Ishikawa (cell line): ENCODE results near the gene S100A7A.

ENCODE experiments used
- CREB1 ChIP-seq: IDR thresholded peaks from 2 replicates; pipeline ENCODE4 v1.6.1; 2012; ENCODE audit warnings: low read depth
- EGR1 ChIP-seq: IDR thresholded peaks from 2 replicates; pipeline ENCODE4 v1.6.1; 2012
- EP300 ChIP-seq: IDR thresholded peaks from 2 replicates; pipeline ENCODE4 v1.6.1; 2012; ENCODE audit warnings: borderline replicate concordance
- FOXM1 ChIP-seq: IDR thresholded peaks from 2 replicates; pipeline ENCODE4 v1.6.1; 2012; ENCODE audit warnings: low read depth, borderline replicate concordance
- NFIC ChIP-seq: IDR thresholded peaks from 2 replicates; pipeline ENCODE4 v1.6.1; 2012
- RAD21 ChIP-seq: IDR thresholded peaks from 2 replicates; pipeline ENCODE4 v1.6.1; 2012; ENCODE audit warnings: low read depth
- TAF1 ChIP-seq: IDR thresholded peaks from 2 replicates; pipeline ENCODE4 v1.6.1; 2012; ENCODE audit warnings: low read depth, mild to moderate bottlenecking
- TEAD4 ChIP-seq: IDR thresholded peaks from 2 replicates; pipeline ENCODE4 v1.6.1; 2012
- YY1 ChIP-seq: IDR thresholded peaks from 2 replicates; pipeline ENCODE4 v1.6.1; 2012; ENCODE audit warnings: low read depth
- ZBTB7A ChIP-seq: IDR thresholded peaks from 2 replicates; pipeline ENCODE4 v1.6.1; 2012; ENCODE audit warnings: low read depth
- TF ChIP-seq, protein P1 (sequence below): IDR thresholded peaks from 2 replicates; pipeline ENCODE4 v1.6.1; 2012
- TF ChIP-seq, protein P2 (sequence below): IDR thresholded peaks from 2 replicates; pipeline ENCODE4 v1.6.1; 2012; ENCODE audit warnings: low read depth, mild to moderate bottlenecking

DNA sequence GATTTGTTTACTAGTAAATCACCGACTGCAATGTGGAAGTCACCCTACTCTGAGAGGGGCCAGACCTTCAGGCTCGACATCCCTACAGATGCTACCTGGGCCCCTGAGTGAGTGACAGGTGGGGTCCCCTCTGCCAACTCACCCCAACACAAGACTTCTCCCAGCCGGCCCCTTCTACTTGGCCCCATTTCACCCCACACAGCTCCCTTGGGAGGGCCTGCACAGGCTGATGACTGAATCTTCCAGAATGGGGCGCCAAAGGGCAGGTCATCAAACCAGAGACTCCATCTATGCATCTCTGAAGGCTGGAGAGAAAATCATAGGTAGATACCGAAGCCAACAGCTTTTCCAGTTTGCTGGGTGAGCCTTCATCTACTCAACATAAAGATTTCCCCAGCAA, 16.1 kb upstream of the S100A7A start:
- TF ChIP-seq ZBTB7A (no peak), EP300 (no peak), YY1 (no peak), NFIC (no peak), TEAD4 (no peak), TAF1 (no peak), FOXM1 (no peak), CREB1 (no peak), EGR1 (no peak), RAD21 (peak; percentile 16; the same call in 1 of the 2 replicates)
- TF ChIP-seq, protein P1, sequence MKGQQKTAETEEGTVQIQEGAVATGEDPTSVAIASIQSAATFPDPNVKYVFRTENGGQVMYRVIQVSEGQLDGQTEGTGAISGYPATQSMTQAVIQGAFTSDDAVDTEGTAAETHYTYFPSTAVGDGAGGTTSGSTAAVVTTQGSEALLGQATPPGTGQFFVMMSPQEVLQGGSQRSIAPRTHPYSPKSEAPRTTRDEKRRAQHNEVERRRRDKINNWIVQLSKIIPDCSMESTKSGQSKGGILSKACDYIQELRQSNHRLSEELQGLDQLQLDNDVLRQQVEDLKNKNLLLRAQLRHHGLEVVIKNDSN: no peak
- TF ChIP-seq, protein P2, sequence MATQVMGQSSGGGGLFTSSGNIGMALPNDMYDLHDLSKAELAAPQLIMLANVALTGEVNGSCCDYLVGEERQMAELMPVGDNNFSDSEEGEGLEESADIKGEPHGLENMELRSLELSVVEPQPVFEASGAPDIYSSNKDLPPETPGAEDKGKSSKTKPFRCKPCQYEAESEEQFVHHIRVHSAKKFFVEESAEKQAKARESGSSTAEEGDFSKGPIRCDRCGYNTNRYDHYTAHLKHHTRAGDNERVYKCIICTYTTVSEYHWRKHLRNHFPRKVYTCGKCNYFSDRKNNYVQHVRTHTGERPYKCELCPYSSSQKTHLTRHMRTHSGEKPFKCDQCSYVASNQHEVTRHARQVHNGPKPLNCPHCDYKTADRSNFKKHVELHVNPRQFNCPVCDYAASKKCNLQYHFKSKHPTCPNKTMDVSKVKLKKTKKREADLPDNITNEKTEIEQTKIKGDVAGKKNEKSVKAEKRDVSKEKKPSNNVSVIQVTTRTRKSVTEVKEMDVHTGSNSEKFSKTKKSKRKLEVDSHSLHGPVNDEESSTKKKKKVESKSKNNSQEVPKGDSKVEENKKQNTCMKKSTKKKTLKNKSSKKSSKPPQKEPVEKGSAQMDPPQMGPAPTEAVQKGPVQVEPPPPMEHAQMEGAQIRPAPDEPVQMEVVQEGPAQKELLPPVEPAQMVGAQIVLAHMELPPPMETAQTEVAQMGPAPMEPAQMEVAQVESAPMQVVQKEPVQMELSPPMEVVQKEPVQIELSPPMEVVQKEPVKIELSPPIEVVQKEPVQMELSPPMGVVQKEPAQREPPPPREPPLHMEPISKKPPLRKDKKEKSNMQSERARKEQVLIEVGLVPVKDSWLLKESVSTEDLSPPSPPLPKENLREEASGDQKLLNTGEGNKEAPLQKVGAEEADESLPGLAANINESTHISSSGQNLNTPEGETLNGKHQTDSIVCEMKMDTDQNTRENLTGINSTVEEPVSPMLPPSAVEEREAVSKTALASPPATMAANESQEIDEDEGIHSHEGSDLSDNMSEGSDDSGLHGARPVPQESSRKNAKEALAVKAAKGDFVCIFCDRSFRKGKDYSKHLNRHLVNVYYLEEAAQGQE: no peak
